HFFc6 (cell line): ENCODE results near the gene MYF5. TPM values are rescaled to one million over a fixed set of nuclear protein-coding genes. Genes with fewer than 3 reads are reported as not detected.

Experiments
- DNase-seq: peaks from one replicate; pipeline ENCODE4 v3.0.0-alpha.2; 2018
- H3K27ac Mint-ChIP-seq: 2 replicates; pipeline ENCODE4 v1.8.0; 2020; ENCODE audit warnings: mild to moderate bottlenecking, mixed read lengths
- H3K27me3 Mint-ChIP-seq: 2 replicates; pipeline ENCODE4 v1.8.0; 2021; ENCODE audit warnings: mild to moderate bottlenecking, moderate library complexity, mixed read lengths; ENCODE audit not compliant: insufficient read depth
- H3K36me3 Mint-ChIP-seq: 2 replicates; pipeline ENCODE4 v1.8.0; 2021; ENCODE audit warnings: low read depth, mixed read lengths
- H3K4me1 Mint-ChIP-seq: 2 replicates; pipeline ENCODE4 v1.8.0; 2020; ENCODE audit warnings: low read depth, mixed read lengths
- H3K4me3 Mint-ChIP-seq: 2 replicates; pipeline ENCODE4 v1.8.0; 2020; ENCODE audit warnings: mild to moderate bottlenecking, moderate library complexity, mixed read lengths
- H3K9me3 Mint-ChIP-seq: 2 replicates; pipeline ENCODE4 v1.8.0; 2020; ENCODE audit warnings: mild to moderate bottlenecking, mixed read lengths
- total RNA-seq, 6 experiments: library from RNA; stranded (reverse); fragmentation: NEBNext Ultra II Directional; extraction: Animal tissue kit (Norgen Biotek cat#: 25700); gene quantifications; 2 replicates in 1 of 6; 3 replicates in 5 of 6; pipeline ENCODE4 v1.2.3, GENCODE V29; 2021
- TF ChIP-seq, protein P1 (sequence below): fragments of 200-600 bp; sonication (generic); IDR thresholded peaks from 2 replicates; pipeline ENCODE4 v1.5.0; 2021; ENCODE audit warnings: antibody characterized with exemption, mild to moderate bottlenecking

Gene MYF5
- total RNA-seq, 6 experiments from 2014 or later: not detected

DNA sequence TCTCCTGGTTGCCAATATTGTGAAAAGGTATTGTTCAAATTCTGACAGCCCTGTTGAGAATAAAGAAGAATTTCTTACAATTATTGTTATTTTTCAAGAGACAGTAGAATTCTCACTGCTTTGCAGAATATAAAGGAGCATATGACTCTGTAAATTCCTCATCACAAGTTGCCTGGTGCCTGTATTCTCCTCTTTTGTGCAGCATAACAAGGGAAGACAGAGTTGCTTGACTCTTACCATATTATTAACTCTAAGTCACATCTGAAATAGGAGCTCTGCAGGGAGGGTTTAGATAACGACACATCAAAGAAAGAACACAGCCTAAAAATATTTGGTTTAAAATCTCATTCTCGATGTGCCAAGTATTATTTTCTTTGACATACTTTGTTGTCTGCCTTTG, 31.1 kb downstream of the MYF5 start:
- H3K36me3 Mint-ChIP-seq: no peaks in the 10 kb centered on the region
- no peak overlapping the region for H3K27ac Mint-ChIP-seq
- no peak for DNase-seq
- H3K4me1 Mint-ChIP-seq: peaks cover 8% of the 10 kb centered on the region
- no peak overlapping the region for H3K4me3 Mint-ChIP-seq
- H3K9me3 Mint-ChIP-seq: no peaks in the 10 kb centered on the region
- TF ChIP-seq, protein P1, sequence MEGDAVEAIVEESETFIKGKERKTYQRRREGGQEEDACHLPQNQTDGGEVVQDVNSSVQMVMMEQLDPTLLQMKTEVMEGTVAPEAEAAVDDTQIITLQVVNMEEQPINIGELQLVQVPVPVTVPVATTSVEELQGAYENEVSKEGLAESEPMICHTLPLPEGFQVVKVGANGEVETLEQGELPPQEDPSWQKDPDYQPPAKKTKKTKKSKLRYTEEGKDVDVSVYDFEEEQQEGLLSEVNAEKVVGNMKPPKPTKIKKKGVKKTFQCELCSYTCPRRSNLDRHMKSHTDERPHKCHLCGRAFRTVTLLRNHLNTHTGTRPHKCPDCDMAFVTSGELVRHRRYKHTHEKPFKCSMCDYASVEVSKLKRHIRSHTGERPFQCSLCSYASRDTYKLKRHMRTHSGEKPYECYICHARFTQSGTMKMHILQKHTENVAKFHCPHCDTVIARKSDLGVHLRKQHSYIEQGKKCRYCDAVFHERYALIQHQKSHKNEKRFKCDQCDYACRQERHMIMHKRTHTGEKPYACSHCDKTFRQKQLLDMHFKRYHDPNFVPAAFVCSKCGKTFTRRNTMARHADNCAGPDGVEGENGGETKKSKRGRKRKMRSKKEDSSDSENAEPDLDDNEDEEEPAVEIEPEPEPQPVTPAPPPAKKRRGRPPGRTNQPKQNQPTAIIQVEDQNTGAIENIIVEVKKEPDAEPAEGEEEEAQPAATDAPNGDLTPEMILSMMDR: no peak
- H3K27me3 Mint-ChIP-seq: 0 out of 2 replicates have a peak, but pooled peaks cover 2% of the 10 kb centered on the region

DNA sequence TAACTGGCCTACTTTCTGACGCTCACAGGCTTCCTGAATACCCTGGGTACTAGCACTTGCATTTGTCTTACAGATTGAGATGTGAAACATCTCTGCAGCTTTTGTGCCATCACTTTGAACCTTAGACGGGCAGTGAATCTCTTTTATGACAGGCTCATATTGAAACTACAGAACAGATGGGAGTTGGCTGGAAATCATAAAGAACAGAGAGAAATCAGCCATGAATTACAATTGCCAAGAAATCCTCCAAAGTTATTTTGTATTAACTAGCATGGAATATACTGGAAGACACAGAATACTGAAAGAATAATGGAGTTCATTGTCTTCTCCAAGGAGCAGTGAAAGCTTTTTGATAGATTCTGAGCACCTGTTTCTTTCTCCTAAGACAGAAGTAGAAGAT, 32.7 kb downstream of the MYF5 start:
- TF ChIP-seq, protein P1: no peak
- H3K27me3 Mint-ChIP-seq: no peaks in the 10 kb centered on the region
- no peak overlapping the region for H3K27ac Mint-ChIP-seq

DNA sequence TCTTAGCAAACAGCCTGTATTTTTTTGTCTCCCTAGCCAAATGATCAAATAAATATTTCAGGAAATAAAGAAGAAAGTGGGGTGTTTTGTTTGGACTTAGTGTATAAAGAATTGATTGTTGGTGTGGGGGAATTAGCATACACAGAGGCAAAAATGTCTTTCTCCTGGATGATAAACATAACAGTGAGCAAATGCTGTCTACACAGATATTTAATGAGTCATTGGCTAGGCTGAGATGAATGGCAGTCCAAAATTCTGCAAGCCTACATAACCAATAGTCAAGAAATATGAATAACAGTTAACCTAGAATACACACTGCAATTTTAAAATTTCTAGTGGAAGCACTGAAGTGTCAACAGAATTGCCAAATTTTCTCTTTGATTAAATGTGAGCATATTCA, 35.8 kb downstream of the MYF5 start:
- no peak overlapping the region for H3K4me3 Mint-ChIP-seq
- H3K4me1 Mint-ChIP-seq: peaks cover 28% of the 10 kb centered on the region
- DNase-seq: no peak
- no peak overlapping the region for H3K27ac Mint-ChIP-seq
- H3K9me3 Mint-ChIP-seq: no peaks in the 10 kb centered on the region
- H3K27me3 Mint-ChIP-seq: no peaks in the 10 kb centered on the region
- TF ChIP-seq, protein P1: no peak
- no peaks in the 10 kb centered on the region for H3K36me3 Mint-ChIP-seq

More for the DNA sequence above, 32.7 kb downstream of the MYF5 start:
- Mint-ChIP-seq H3K9me3 (no peaks in the 10 kb centered on the region), H3K36me3 (no peaks in the 10 kb centered on the region), H3K4me3 (no peak overlapping the region), H3K4me1 (peaks cover 8% of the 10 kb centered on the region)
- no peak for DNase-seq

DNA sequence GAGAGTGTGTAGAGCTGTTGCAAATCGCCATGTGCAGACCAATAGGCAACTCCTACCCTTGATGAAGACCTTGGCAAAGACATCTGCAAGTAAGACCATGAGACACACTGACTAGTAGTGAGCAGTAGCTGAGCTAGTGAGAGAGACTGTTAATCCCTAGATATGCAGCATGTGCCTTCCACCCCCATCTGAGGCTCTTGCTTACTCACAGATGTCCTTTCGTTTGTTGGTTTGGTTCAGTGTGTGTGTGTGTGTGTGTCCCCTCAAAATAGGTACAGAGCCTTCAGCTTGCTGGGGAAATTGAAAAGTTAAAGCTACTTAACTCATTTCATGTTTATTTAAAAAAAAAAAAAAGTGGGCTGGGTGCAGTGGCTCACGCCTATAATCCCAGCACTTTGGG, 37.6 kb downstream of the MYF5 start:
- H3K27ac Mint-ChIP-seq: no peak overlapping the region

DNA sequence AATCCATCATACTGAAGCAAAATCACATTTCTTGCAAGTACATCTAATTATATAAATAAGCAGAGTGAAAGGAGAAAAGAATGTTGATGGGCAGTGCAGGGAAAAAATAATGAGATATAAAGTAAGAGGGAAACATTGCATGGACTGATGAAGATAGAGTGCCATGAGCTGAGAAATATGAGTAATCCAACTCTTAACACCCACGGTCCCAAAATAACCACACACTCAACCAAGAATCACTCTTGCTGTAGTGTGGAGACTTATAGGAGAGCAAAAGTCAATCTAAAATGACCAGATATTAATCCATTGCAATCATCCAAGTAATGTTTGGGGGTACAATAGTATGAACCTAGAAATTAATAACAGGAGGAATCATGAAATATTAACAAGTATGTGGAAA, 40.2 kb downstream of the MYF5 start:
- TF ChIP-seq, protein P1: no peak
- DNase-seq: no peak
- Mint-ChIP-seq H3K4me1 (peaks cover 49% of the 10 kb centered on the region), H3K36me3 (peaks cover 10% of the 10 kb centered on the region; the same call in 1 of the 2 replicates), H3K4me3 (no peak overlapping the region; the same call in 1 of the 2 replicates), H3K27me3 (peaks cover 1% of the 10 kb centered on the region), H3K9me3 (no peaks in the 10 kb centered on the region), H3K27ac (no peak overlapping the region; the same call in 1 of the 2 replicates)

More for the DNA sequence above, 37.6 kb downstream of the MYF5 start:
- TF ChIP-seq, protein P1: no peak
- Mint-ChIP-seq H3K27me3 (no peaks in the 10 kb centered on the region; the same call in 1 of the 2 replicates), H3K4me1 (peaks cover 41% of the 10 kb centered on the region), H3K36me3 (no peaks in the 10 kb centered on the region; the same call in 1 of the 2 replicates), H3K4me3 (no peak overlapping the region), H3K9me3 (no peaks in the 10 kb centered on the region)
- DNase-seq: no peak

DNA sequence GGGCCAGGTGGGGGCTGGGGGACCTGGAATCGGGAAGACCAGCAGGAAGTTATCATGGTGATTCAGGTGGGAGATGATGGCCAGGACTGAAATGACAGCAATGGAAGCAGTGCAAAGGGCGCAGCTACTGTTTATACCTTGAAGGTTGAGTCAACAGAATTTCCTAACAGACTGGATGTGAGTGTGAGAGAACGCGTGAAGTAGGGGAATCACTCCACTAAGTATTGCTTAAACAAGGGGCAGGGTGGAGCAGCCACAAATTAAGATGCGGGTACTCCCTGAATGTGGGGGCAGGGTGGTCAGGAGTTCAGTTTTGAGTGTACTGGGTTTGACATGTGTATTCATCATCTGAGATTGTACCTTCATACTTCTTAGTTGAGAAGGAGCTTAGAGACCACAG, 45.1 kb downstream of the MYF5 start:
- no peaks in the 10 kb centered on the region for H3K9me3 Mint-ChIP-seq
- DNase-seq: no peak
- TF ChIP-seq, protein P1: no peak
- H3K4me3 Mint-ChIP-seq: no peak overlapping the region
- H3K27me3 Mint-ChIP-seq: peaks cover 1% of the 10 kb centered on the region
- peaks cover 10% of the 10 kb centered on the region; the same call in 1 of the 2 replicates for H3K36me3 Mint-ChIP-seq
- H3K27ac Mint-ChIP-seq: no peak overlapping the region
- H3K4me1 Mint-ChIP-seq: peaks cover 52% of the 10 kb centered on the region
